Endodermal cell (in vitro differentiated cells): Measurements from ENCODE around the gene RPGRIP1L. TPM values are rescaled to one million over a fixed set of nuclear protein-coding genes. Genes with fewer than 3 reads are reported as not detected.

Experiments used
- DNase-seq: peaks from one replicate; pipeline ENCODE4 v3.0.0-alpha.2; 2017
- H3K27ac ChIP-seq: 2 replicates; pipeline ENCODE4 v1.5.1; 2013; ENCODE audit warnings: mild to moderate bottlenecking, low read depth, low read length, moderate library complexity
- H3K27me3 ChIP-seq: 2 replicates; pipeline ENCODE4 v1.6.1; 2013; ENCODE audit warnings: mild to moderate bottlenecking, low read length, moderate library complexity; ENCODE audit not compliant: insufficient read depth, control insufficient read depth, poor library complexity, severe bottlenecking
- H3K36me3 ChIP-seq: 2 replicates; pipeline ENCODE4 v1.7.0; 2013; ENCODE audit warnings: mild to moderate bottlenecking, low read length, moderate library complexity; ENCODE audit not compliant: control insufficient read depth, insufficient read depth
- H3K4me1 ChIP-seq: one replicate; pipeline ENCODE4 v1.7.0; 2013; ENCODE audit warnings: low read length; ENCODE audit not compliant: control insufficient read depth, insufficient read depth
- H3K4me3 ChIP-seq: 2 replicates; pipeline ENCODE4 v1.5.1; 2013; ENCODE audit warnings: mild to moderate bottlenecking, low read length, moderate library complexity
- H3K9ac ChIP-seq: 2 replicates; pipeline ENCODE4 v1.6.1; 2013; ENCODE audit warnings: mild to moderate bottlenecking, low read length, moderate library complexity; ENCODE audit not compliant: poor library complexity, severe bottlenecking; ENCODE audit errors: extremely low read depth
- H3K9me3 ChIP-seq: 2 replicates; pipeline ENCODE4 v1.6.1; 2013; ENCODE audit warnings: mild to moderate bottlenecking, low read length, moderate library complexity; ENCODE audit not compliant: control insufficient read depth
- H3K27ac Mint-ChIP-seq: 2 replicates; pipeline ENCODE4 v1.8.0; 2020; ENCODE audit warnings: mixed read lengths
- H3K27me3 Mint-ChIP-seq: 2 replicates; pipeline ENCODE4 v1.8.0; 2021; ENCODE audit warnings: mild to moderate bottlenecking, mixed read lengths; ENCODE audit not compliant: insufficient read depth
- H3K36me3 Mint-ChIP-seq: 2 replicates; pipeline ENCODE4 v1.8.0; 2020; ENCODE audit warnings: low read depth, mixed read lengths
- H3K4me1 Mint-ChIP-seq: 2 replicates; pipeline ENCODE4 v1.8.0; 2020; ENCODE audit warnings: mixed read lengths
- H3K4me3 Mint-ChIP-seq: 2 replicates; pipeline ENCODE4 v1.8.0; 2020; ENCODE audit warnings: mild to moderate bottlenecking, moderate library complexity, mixed read lengths
- H3K9me3 Mint-ChIP-seq: 2 replicates; pipeline ENCODE4 v1.8.0; 2020; ENCODE audit warnings: mild to moderate bottlenecking, mixed read lengths
- CTCF ChIP-seq: fragments of 200-600 bp; sonication (generic); conservative IDR thresholded peaks from 2 replicates; pipeline ENCODE4 v1.5.0; 2021; ENCODE audit warnings: antibody characterized with exemption, mild to moderate bottlenecking
- WGBS, 2 experiments: methylation state at CpG; one replicate each; pipeline versions ENCODE4 v1.1.5 to v1.1.7; 2013; ENCODE audit warnings: missing lambda C conversion rate in 2 of 2, mixed read lengths in 1 of 2; ENCODE audit not compliant: insufficient coverage in 1 of 2, insufficient read length in 1 of 2; 5-methylcytosine and 5-hydroxymethylcytosine counted together
- total RNA-seq, 2 donors: library from RNA; stranded (reverse); fragmentation: NEBNext Ultra II Directional in 1 of 2; extraction: Animal tissue kit (Norgen Biotek cat#: 25700) in 1 of 2; gene quantifications; 2 replicates in 1 of 2; 3 replicates in 1 of 2; pipeline ENCODE4 v1.2.1, GENCODE V29; 2021

RPGRIP1L gene
- total RNA-seq, 2 donors from 2014 or later = 15.9 to 19.8 TPM

GRCh38 chr16:53743149-53743566 lies 39.5 kb upstream of the RPGRIP1L start:
- H3K27ac Mint-ChIP-seq = no peak overlapping the region
- no peaks in the 10 kb centered on the region for H3K4me1 ChIP-seq
- H3K4me3 Mint-ChIP-seq = no peak overlapping the region
- peaks cover 14% of the 10 kb centered on the region for H3K9me3 ChIP-seq
- no peaks in the 10 kb centered on the region for H3K36me3 ChIP-seq
- peak; percentile 88 for TF ChIP-seq CTCF
- H3K9me3 Mint-ChIP-seq = no peaks in the 10 kb centered on the region
- no peaks in the 10 kb centered on the region for H3K36me3 Mint-ChIP-seq
- no peak overlapping the region for H3K4me3 ChIP-seq
- peaks cover 20% of the 10 kb centered on the region for H3K4me1 Mint-ChIP-seq
- H3K27ac ChIP-seq = no peak overlapping the region
- no peak overlapping the region for H3K9ac ChIP-seq
- DNase-seq = peak; percentile 68
- no peaks in the 10 kb centered on the region for H3K27me3 ChIP-seq
- WGBS, 2 experiments = 0 to 65% methylated on average over 1 to 3 of the region's 3 CpGs
- H3K27me3 Mint-ChIP-seq = no peaks in the 10 kb centered on the region

GRCh38 chr16:53741546-53741945 lies 37.9 kb upstream of the RPGRIP1L start:
- Histone ChIP-seq H3K36me3 (no peaks in the 10 kb centered on the region), H3K4me3 (no peak overlapping the region), H3K27me3 (no peaks in the 10 kb centered on the region), H3K4me1 (no peaks in the 10 kb centered on the region), H3K27ac (no peak overlapping the region), H3K9me3 (no peaks in the 10 kb centered on the region), H3K9ac (no peak overlapping the region)
- no peak for TF ChIP-seq CTCF
- H3K9me3 Mint-ChIP-seq = no peaks in the 10 kb centered on the region
- H3K4me3 Mint-ChIP-seq = no peak overlapping the region
- WGBS, 2 experiments = 92 to 100% methylated on average over 1 to 2 of the region's 2 CpGs
- no peaks in the 10 kb centered on the region for H3K27me3 Mint-ChIP-seq
- no peak overlapping the region for H3K27ac Mint-ChIP-seq
- H3K4me1 Mint-ChIP-seq = peaks cover 20% of the 10 kb centered on the region
- DNase-seq = no peak
- H3K36me3 Mint-ChIP-seq = peaks cover 1% of the 10 kb centered on the region

- no peaks in the 10 kb centered on the region for H3K27me3 ChIP-seq
- 90 to 100% methylated on average over 1 to 2 of the region's 3 CpGs for WGBS, 2 experiments
- no peaks in the 10 kb centered on the region for H3K9me3 ChIP-seq
- H3K36me3 ChIP-seq = no peaks in the 10 kb centered on the region
- no peaks in the 10 kb centered on the region for H3K27me3 Mint-ChIP-seq
- no peaks in the 10 kb centered on the region for H3K4me1 ChIP-seq
- no peaks in the 10 kb centered on the region for H3K9me3 Mint-ChIP-seq
- peaks cover 20% of the 10 kb centered on the region for H3K4me1 Mint-ChIP-seq
- no peak overlapping the region for H3K27ac Mint-ChIP-seq
- no peak overlapping the region for H3K4me3 ChIP-seq
- DNase-seq = no peak
- H3K4me3 Mint-ChIP-seq = no peak overlapping the region
- no peak for TF ChIP-seq CTCF
- peaks cover 1% of the 10 kb centered on the region for H3K36me3 Mint-ChIP-seq
- no peak overlapping the region for H3K9ac ChIP-seq
- no peak overlapping the region for H3K27ac ChIP-seq
Measured at GRCh38 chr16:53740933-53741531, 37.4 kb upstream of the RPGRIP1L start.
